Gastrocnemius medialis (tissue), 4 donors: Measurements from ENCODE around the gene EPB42.

Source experiments
- POLR2A ChIP-seq, 2 donors: fragments of 450-650 bp; IDR thresholded peaks; one replicate each; pipeline ENCODE4 v1.6.1; 2017; ENCODE audit warnings: antibody characterized with exemption in 2 of 2, mild to moderate bottlenecking in 2 of 2, moderate library complexity in 2 of 2
- TF ChIP-seq, protein P1 (sequence below), 5 experiments: fragments of 450-650 bp in 3 of 5; fragments of 200-600 bp in 2 of 5; sonication (generic) in 2 of 5; IDR thresholded peaks in 4 of 5; conservative IDR thresholded peaks in 1 of 5; 1 replicate in 4 of 5; 2 replicates in 1 of 5; pipeline ENCODE4 v1.5.1; 2016 to 2019; ENCODE audit warnings: antibody characterized with exemption in 5 of 5, mild to moderate bottlenecking in 3 of 5, moderate library complexity in 3 of 5

DNA sequence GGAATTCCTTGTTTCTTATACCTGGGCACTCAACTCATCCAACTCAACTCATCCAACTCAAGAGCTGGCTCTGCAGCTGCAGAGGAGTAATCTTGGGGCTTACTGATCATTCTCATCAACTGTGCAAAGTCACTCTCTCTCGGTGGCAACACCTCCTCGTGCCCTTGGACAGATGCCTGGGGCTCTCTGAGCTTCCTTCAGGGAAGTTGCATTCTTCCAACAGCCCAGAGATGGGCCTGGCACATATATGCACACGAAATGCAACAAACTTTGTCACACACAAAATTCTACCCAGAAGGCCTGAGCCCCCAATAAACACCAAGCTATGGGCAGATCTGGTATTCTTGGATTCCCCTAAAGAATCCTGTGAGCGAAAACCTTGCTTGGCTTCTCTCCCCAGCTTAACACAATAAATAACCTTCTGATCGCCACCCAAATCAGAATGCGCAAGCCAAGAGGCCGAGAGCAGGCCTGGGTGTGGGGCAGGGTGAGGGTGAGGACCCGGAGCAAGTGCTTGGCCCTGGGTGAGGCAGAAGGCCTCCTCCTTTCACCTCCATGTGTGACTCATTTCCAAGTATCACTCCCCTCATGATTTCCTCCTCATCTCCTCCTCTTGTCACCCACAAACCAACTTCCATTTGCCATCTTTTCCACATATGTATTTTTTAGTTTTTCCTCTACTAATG lies 30.5 kb upstream of the EPB42 start:
- no peak for TF ChIP-seq POLR2A (IDR thresholded peaks at IDR 0.05)
- TF ChIP-seq, protein P1, sequence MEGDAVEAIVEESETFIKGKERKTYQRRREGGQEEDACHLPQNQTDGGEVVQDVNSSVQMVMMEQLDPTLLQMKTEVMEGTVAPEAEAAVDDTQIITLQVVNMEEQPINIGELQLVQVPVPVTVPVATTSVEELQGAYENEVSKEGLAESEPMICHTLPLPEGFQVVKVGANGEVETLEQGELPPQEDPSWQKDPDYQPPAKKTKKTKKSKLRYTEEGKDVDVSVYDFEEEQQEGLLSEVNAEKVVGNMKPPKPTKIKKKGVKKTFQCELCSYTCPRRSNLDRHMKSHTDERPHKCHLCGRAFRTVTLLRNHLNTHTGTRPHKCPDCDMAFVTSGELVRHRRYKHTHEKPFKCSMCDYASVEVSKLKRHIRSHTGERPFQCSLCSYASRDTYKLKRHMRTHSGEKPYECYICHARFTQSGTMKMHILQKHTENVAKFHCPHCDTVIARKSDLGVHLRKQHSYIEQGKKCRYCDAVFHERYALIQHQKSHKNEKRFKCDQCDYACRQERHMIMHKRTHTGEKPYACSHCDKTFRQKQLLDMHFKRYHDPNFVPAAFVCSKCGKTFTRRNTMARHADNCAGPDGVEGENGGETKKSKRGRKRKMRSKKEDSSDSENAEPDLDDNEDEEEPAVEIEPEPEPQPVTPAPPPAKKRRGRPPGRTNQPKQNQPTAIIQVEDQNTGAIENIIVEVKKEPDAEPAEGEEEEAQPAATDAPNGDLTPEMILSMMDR (IDR thresholded peaks at IDR 0.05 in 4 of 5, conservative IDR thresholded peaks at IDR 0.05 in 1 of 5) = no peak
